ENCODE measurements around the gene KCTD2. TPM values are rescaled to one million over a fixed set of nuclear protein-coding genes. Genes with fewer than 3 reads are reported as not detected.
"Not testable (repeated sequence)": the region's sequence is repeated elsewhere in the genome, so short reads cannot be mapped to it uniquely, and the experiment has no call there.

KCTD2 gene
- total and polyA plus RNA-seq, 9 of the 15 experiments (the other 6 are each of a cell fraction or from before 2014, with no cell fraction given), result 1.7 to 32.9 (median 15.8) TPM

DNA sequence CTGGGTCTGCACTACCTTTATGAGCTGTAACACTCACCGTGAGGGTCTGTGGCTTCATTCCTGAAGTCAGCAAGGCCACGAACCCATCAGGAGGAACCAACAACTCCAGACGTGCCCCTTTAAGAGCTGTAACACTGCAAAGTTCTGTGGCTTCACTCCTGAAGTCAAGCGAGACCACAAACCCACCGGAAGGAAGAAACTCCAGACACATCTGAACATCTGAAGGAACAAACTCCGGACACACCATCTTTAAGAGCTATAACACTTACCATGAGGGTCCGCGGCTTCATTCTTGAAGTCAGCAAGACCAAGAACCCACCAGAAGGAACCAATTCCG lies 21.7 kb upstream of the KCTD2 start:
- CTCF ChIA-PET (ENCODE audit: low intra/inter-chr PET ratio); ATAC-seq; H4K20me1 ChIP-seq (replicated peaks; ENCODE audit: control insufficient read depth, insufficient read depth, low read length); H3K27me3 ChIP-seq (ENCODE audit: control insufficient read depth in 2 of 2, insufficient read depth in 2 of 2, low read length in 2 of 2); BruUV-seq (replicated peaks); H3K27ac ChIP-seq (ENCODE audit: extremely low read depth, low read depth, low read length); H3K9me1 ChIP-seq (ENCODE audit: control insufficient read depth, insufficient read depth, low read length); intact Hi-C loops (cut with micrococcal nuclease); DNase-seq (ENCODE audit: extremely low read depth in 1 of 4, low spot score in 3 of 4); H3K79me2 ChIP-seq (ENCODE audit: control insufficient read depth, insufficient read depth, low read length); FAIRE-seq; H3K4me1 ChIP-seq (replicated peaks in 1 of 2; ENCODE audit: control insufficient read depth in 2 of 2, insufficient read depth in 2 of 2, low read length in 2 of 2); H3K4me2 ChIP-seq (ENCODE audit: insufficient read depth, low read length); H2AFZ ChIP-seq (ENCODE audit: low read depth, low read length); H3K9ac ChIP-seq (ENCODE audit: insufficient read depth in 1 of 2, low read depth in 2 of 2, low read length in 2 of 2); H3K4me3 ChIP-seq; in situ Hi-C loops (cut with MboI): not testable (repeated sequence)
- Histone ChIP-seq H3K9me3 (replicated peaks; ENCODE audit: control insufficient read depth, insufficient read depth, low read depth, low read length) (peaks cover 13% of the 10 kb centered on the region), H3K36me3 (ENCODE audit: control insufficient read depth, insufficient read depth, low read length) (peaks cover 24% of the 10 kb centered on the region; the same call in 1 of the 3 replicates)
- 88% methylated on average over 8 of the region's 9 CpGs for WGBS (ENCODE audit: insufficient coverage, low coverage, missing lambda C conversion rate)
- POLR2A ChIA-PET, result interaction anchor here (0.6 to 3.4 kb wide), 5 partner anchors 10 to 130 kb away, joined by 3 to 22 read pairs (median 4); partner anchors contain the start of gene MRPL58

DNA sequence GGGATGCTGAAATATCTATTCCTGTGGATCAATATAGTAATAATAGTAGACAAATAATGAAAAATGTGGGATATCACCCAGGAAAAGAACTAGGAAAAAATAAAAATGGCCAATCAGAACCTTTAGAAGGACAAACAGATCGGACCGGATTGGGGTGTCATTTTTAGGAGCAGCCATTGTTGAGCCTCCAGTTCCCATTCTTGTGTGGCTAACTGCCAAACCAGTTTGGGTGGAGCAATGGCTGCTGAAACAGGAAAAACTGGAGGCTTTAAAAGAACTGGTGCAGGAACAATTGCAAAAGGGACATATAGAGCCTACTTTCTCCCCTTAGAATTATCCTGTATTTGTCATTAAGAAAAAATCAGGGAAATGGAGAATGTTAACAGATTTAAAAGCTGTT lies 20.4 kb upstream of the KCTD2 start:
- TF ChIP-seq KDM1A (IDR thresholded peaks at IDR 0.05), result 0 out of 4 replicates have a peak, but pooled peaks of 1 of the 2 experiments have one; percentile 14
- FAIRE-seq; H2AFZ ChIP-seq (ENCODE audit: low read depth, low read length); H3K4me1 ChIP-seq (replicated peaks in 1 of 2; ENCODE audit: control insufficient read depth in 2 of 2, insufficient read depth in 2 of 2, low read length in 2 of 2); H3K79me2 ChIP-seq (ENCODE audit: control insufficient read depth, insufficient read depth, low read length); POLR2A ChIA-PET; H4K20me1 ChIP-seq (replicated peaks; ENCODE audit: control insufficient read depth, insufficient read depth, low read length); intact Hi-C loops (cut with micrococcal nuclease); H3K9ac ChIP-seq (ENCODE audit: insufficient read depth in 1 of 2, low read depth in 2 of 2, low read length in 2 of 2); H3K9me1 ChIP-seq (ENCODE audit: control insufficient read depth, insufficient read depth, low read length); H3K4me3 ChIP-seq; CTCF ChIA-PET (ENCODE audit: low intra/inter-chr PET ratio); H3K27ac ChIP-seq (ENCODE audit: extremely low read depth, low read depth, low read length); H3K27me3 ChIP-seq (ENCODE audit: control insufficient read depth in 2 of 2, insufficient read depth in 2 of 2, low read length in 2 of 2); in situ Hi-C loops (cut with MboI); H3K4me2 ChIP-seq (ENCODE audit: insufficient read depth, low read length); DNase-seq (ENCODE audit: extremely low read depth in 1 of 4, low spot score in 3 of 4); ATAC-seq; BruUV-seq (replicated peaks): not testable (repeated sequence)
- WGBS (ENCODE audit: insufficient coverage, low coverage, missing lambda C conversion rate), result 21% methylated on average over 2 of the region's 2 CpGs
- Histone ChIP-seq H3K36me3 (ENCODE audit: control insufficient read depth, insufficient read depth, low read length) (peaks cover 12% of the 10 kb centered on the region; the same call in 1 of the 3 replicates), H3K9me3 (replicated peaks; ENCODE audit: control insufficient read depth, insufficient read depth, low read depth, low read length) (peaks cover 15% of the 10 kb centered on the region)
